Raji (cell line): ENCODE measurements around the gene RBM38.

Experiments used
- POLR2A ChIP-seq: IDR thresholded peaks from 2 replicates; pipeline ENCODE4 v1.6.1; 2011; ENCODE audit warnings: low read depth, low read length, control low read depth; ENCODE audit not compliant: insufficient read depth

RBM38 gene

GRCh38 chr20:57394121-57395082, 3.2 kb downstream of the RBM38 start:
- no peak for TF ChIP-seq POLR2A

GRCh38 chr20:57395111-57395966, 4.1 kb downstream of the RBM38 start:
- no peak for TF ChIP-seq POLR2A

GRCh38 chr20:57396212-57396983, 5.2 kb downstream of the RBM38 start:
- no peak for TF ChIP-seq POLR2A

- no peak for TF ChIP-seq POLR2A
Observed at GRCh38 chr20:57396984-57397692, 5.9 kb downstream of the RBM38 start.

GRCh38 chr20:57397693-57398108, 6.5 kb downstream of the RBM38 start:
- TF ChIP-seq POLR2A = no peak

GRCh38 chr20:57398231-57398821, 7.1 kb downstream of the RBM38 start:
- peak; percentile 72 for TF ChIP-seq POLR2A

GRCh38 chr20:57398901-57399535, 7.8 kb downstream of the RBM38 start:
- no peak for TF ChIP-seq POLR2A

- TF ChIP-seq POLR2A = no peak
Observed at GRCh38 chr20:57399587-57400155, 8.5 kb downstream of the RBM38 start.

GRCh38 chr20:57400231-57400701, 9.1 kb downstream of the RBM38 start:
- no peak for TF ChIP-seq POLR2A

- TF ChIP-seq POLR2A = 0 out of 2 replicates have a peak, but pooled peaks have one; percentile 20
Observed at GRCh38 chr20:57400821-57401564, 9.8 kb downstream of the RBM38 start.

- no peak for TF ChIP-seq POLR2A
Observed at GRCh38 chr20:57401565-57401918, 10.3 kb downstream of the RBM38 start.

GRCh38 chr20:57402206-57403125, 11.3 kb downstream of the RBM38 start:
- TF ChIP-seq POLR2A = no peak

- no peak for TF ChIP-seq POLR2A
Observed at GRCh38 chr20:57403216-57403615, 12.0 kb downstream of the RBM38 start.
